ENCODE data around the gene TMEM185A.
"Not testable (repeated sequence)": the region's sequence is repeated elsewhere in the genome, so short reads cannot be mapped to it uniquely, and the experiment has no call there.

Gene TMEM185A

DNA sequence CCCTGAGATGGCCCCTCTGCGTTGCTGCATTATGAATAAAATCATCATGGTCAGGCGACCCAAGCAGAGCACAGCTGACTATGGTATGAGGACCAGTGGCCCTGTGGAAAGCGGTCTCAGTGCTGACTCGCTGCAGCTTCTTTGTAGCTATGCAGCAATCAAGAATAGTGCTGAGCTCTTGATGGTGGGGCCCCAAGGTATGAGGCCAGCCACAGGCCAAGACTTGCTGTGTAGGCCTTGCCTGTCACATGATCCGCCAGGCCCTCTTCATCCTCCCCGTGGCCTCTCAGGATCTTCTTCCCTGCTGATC, 79.7 kb downstream of the TMEM185A start:
- in situ Hi-C loops (cut with HindIII; ENCODE audit: low sequenced_read_pairs): not testable (repeated sequence)

DNA sequence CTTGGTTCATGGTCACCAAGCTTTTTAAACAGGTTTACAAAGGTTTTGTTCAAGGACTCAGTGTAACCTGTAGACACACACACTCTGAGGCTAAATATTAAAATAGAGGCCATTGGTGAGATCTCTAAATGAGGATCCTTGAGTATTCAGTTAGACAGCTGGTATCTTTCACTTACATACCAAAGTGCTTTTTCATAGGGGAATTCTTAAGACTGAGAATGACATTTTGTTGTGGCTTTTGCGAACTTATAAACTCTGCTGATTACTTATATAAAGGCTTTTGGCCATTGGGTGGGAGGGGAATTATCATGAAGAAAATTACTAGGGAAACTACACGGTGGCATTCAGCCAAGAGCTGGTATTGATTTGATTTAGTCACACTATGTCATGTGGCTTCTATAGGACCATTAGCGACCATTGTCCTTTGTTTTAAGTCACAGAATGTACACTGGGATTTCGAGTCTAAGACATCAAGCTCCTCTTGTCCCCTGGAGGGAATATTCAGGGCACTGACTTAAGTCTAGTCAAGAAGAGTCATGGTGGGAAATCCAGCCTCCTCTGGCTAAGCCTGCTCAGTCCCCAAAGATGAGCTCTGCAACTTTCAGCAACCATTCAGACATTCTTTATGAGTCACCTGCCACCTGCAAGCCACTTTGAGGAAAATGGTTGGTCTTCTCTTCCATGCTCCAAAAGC, 80.2 kb downstream of the TMEM185A start:
- in situ Hi-C loops (cut with HindIII; ENCODE audit: low sequenced_read_pairs): not testable (repeated sequence)

DNA sequence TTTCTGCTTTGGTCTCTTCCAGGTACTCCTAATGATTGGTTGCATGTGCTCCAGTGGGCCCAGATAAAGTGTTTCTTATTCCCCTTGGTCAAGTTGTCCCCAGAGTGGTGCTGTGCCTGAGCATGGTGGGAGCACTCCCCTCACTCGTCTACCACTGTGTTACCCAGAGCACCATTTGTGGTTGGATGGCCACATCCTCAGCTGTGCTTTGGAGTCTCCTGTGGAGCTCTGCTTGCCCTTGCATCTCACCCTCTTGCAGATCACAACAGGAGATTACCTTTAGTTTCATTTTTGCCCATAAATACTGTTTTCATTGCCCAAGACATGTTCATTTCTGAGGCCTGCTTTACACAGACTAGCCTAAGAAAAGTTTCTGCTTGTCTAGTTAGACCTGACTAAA, 81.1 kb downstream of the TMEM185A start:
- in situ Hi-C loops (cut with HindIII; ENCODE audit: low sequenced_read_pairs): not testable (repeated sequence)

DNA sequence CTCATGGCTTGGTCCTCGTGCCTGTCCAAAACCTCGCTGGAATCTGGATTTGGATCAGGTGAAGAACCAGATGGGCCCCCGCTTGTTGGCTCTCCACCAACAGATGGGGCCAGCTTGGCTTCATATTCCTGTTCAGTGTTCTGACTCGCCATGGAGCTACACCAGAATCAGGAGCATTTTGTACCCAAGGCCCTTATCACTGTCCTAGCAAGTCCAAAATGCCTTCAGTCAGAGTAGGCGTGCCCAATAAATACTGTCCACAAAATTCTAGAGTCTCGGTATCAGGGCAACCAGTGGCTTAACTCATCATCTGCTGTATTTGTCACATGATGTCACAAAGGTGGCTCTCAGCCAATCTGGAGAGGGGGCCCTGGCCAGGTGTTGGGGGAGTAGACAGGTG, 81.9 kb downstream of the TMEM185A start, which contains the start of gene HSFX3:
TSS of gene HSFX3 (minus strand) at position 224 of the 400 bp plus-strand sequence. CDS start at position 152, 72 bp downstream.
- in situ Hi-C loops (cut with HindIII; ENCODE audit: low sequenced_read_pairs): not testable (repeated sequence)

DNA sequence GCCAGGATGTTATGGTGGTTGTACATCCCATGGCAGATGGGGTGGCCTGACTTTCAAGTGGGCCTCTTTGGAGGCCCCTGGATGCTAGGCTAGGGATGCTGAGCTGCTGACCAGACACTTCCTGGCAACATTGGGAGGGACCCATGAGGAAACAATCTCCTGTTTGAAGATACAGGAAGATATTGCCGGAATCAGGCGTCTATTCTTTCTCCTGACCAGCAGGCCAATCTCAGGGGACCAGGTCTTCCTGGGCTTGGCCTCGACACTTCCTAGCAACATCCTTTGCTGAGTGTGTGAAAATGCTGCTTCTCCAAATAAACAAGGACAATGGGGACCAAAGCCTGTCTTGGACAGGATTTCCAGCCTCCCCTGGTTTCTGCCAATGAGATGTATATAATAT, 83.8 kb downstream of the TMEM185A start:
- in situ Hi-C loops (cut with HindIII; ENCODE audit: low sequenced_read_pairs): not testable (repeated sequence)

DNA sequence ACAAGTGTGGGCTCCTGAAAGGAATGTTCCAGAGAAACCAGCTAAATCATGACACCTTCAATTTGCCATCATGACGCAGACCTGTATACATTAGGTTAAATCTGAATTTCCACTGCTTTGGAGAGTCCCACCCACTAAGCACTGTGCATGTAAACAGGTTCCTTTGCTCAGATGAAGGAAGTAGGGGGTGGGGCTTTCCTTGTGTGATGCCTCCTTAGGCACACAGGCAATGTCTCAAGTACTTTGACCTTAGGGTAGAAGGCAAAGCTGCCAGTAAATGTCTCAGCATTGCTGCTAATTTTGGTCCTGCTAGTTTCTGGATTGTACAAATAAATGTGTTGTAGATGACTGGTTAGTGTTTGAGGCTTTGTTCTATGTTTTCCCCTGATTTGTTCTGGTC, 84.6 kb downstream of the TMEM185A start:
- in situ Hi-C loops (cut with HindIII; ENCODE audit: low sequenced_read_pairs): not testable (repeated sequence)
